Natural killer cell (primary cell): ENCODE measurements around the gene FOXF1. TPM values are rescaled to one million over a fixed set of nuclear protein-coding genes. Genes with fewer than 3 reads are reported as not detected.

Experiments used
- ATAC-seq, 3 donors: fragments of 150-1000 bp in 2 of 3; fragments of 200-7000 bp in 1 of 3; cut with Tn5 transposase; 1 replicate in 1 of 3; 2 replicates in 2 of 3; pipeline ENCODE4 v1.10.0; 2021; ENCODE audit warnings: mild to moderate bottlenecking in 2 of 3, moderate library complexity in 2 of 3
- DNase-seq, 2 donors: peaks; one replicate each; pipeline versions ENCODE4 v3.0.0 to v3.0.0-alpha.2; 2013 to 2021; ENCODE audit warnings: mixed read lengths in 1 of 2
- H3K27ac ChIP-seq: one replicate; pipeline ENCODE4 v1.5.1; 2013; ENCODE audit warnings: mild to moderate bottlenecking, low read length
- H3K27me3 ChIP-seq: one replicate; pipeline ENCODE4 v1.6.1; 2013; ENCODE audit warnings: low read length; ENCODE audit not compliant: control insufficient read depth, insufficient read depth
- H3K36me3 ChIP-seq: one replicate; pipeline ENCODE4 v1.6.1; 2013; ENCODE audit warnings: low read length; ENCODE audit not compliant: control insufficient read depth, insufficient read depth
- H3K4me1 ChIP-seq: one replicate; pipeline ENCODE4 v1.6.1; 2013; ENCODE audit warnings: low read length; ENCODE audit not compliant: control insufficient read depth, insufficient read depth
- H3K4me3 ChIP-seq: one replicate; pipeline ENCODE4 v1.5.1; 2013; ENCODE audit warnings: low read length
- H3K9me3 ChIP-seq: one replicate; pipeline ENCODE4 v1.6.1; 2013; ENCODE audit warnings: low read length; ENCODE audit not compliant: control insufficient read depth, insufficient read depth
- H3K27ac Mint-ChIP-seq, 2 donors: one replicate each; pipeline ENCODE4 v1.8.0; 2022; ENCODE audit warnings: mild to moderate bottlenecking in 2 of 2, mixed read lengths in 2 of 2, moderate library complexity in 1 of 2
- H3K27me3 Mint-ChIP-seq, 2 donors: one replicate each; pipeline ENCODE4 v1.8.0; 2022; ENCODE audit warnings: low read depth in 2 of 2, mixed read lengths in 2 of 2
- H3K36me3 Mint-ChIP-seq: one replicate; pipeline ENCODE4 v1.8.0; 2022; ENCODE audit warnings: mixed read lengths
- H3K4me1 Mint-ChIP-seq, 2 donors: one replicate each; pipeline ENCODE4 v1.8.0; 2022; ENCODE audit warnings: mixed read lengths in 2 of 2
- H3K4me3 Mint-ChIP-seq: one replicate; pipeline ENCODE4 v1.8.0; 2022; ENCODE audit warnings: mild to moderate bottlenecking, moderate library complexity, mixed read lengths
- H3K9me3 Mint-ChIP-seq, 2 donors: one replicate each; pipeline ENCODE4 v1.8.0; 2022; ENCODE audit warnings: mixed read lengths in 2 of 2
- CTCF ChIP-seq: fragments of 200-600 bp; IDR thresholded peaks from one replicate; pipeline ENCODE4 v1.8.0; 2022; ENCODE audit warnings: antibody characterized with exemption
- WGBS: methylation state at CpG from one replicate; pipeline ENCODE4 v1.1.7; 2013; ENCODE audit warnings: missing lambda C conversion rate; ENCODE audit not compliant: insufficient coverage; 5-methylcytosine and 5-hydroxymethylcytosine counted together
- intact Hi-C: fragments of 100-400 bp; cut with micrococcal nuclease; formaldehyde crosslinking; loops from one replicate; pipeline ENCODE4 v1.14.2; 2022
- total RNA-seq, 4 donors: library from RNA; stranded (reverse); fragments of 120-200 nt in 1 of 4; gene quantifications; one replicate each; pipeline versions ENCODE4 v1.2.3 to v1.2.4, GENCODE V29; 2013 to 2022

The FOXF1 gene
- total RNA-seq, 3 donors from 2014 or later (not counting 1 experiment from before 2014, with no cell fraction given): not detected

GRCh38 chr16:86512301-86512859, 2.1 kb downstream of the FOXF1 start:
- DNase-seq: no peak
- Mint-ChIP-seq H3K27ac (no peak overlapping the region), H3K4me1 (peaks cover 0 to 23% of the 10 kb centered on the region in 2 donors), H3K27me3 (peaks cover 47 to 59% of the 10 kb centered on the region in 2 donors), H3K9me3 (no peaks in the 10 kb centered on the region), H3K4me3 (no peak overlapping the region), H3K36me3 (no peaks in the 10 kb centered on the region)
- no peak overlapping the region for H3K4me3 ChIP-seq
- no peak for ATAC-seq
- no peaks in the 10 kb centered on the region for H3K9me3 ChIP-seq
- peaks cover 17% of the 10 kb centered on the region for H3K4me1 ChIP-seq
- no peak overlapping the region for H3K27ac ChIP-seq
- H3K27me3 ChIP-seq: peaks cover 43% of the 10 kb centered on the region
- 19% methylated on average over 24 of the region's 24 CpGs for WGBS
- no peaks in the 10 kb centered on the region for H3K36me3 ChIP-seq
- TF ChIP-seq CTCF: no peak
- intact Hi-C loops: no loop called here

GRCh38 chr16:86512860-86513470, 2.6 kb downstream of the FOXF1 start:
- no peak overlapping the region for H3K4me3 ChIP-seq
- Mint-ChIP-seq H3K9me3 (no peaks in the 10 kb centered on the region), H3K27ac (no peak overlapping the region), H3K4me1 (peaks cover 0 to 18% of the 10 kb centered on the region in 2 donors), H3K27me3 (peaks cover 47 to 56% of the 10 kb centered on the region in 2 donors), H3K4me3 (no peak overlapping the region), H3K36me3 (no peaks in the 10 kb centered on the region)
- H3K36me3 ChIP-seq: no peaks in the 10 kb centered on the region
- no peak for DNase-seq
- ATAC-seq: no peak
- H3K4me1 ChIP-seq: peaks cover 17% of the 10 kb centered on the region
- no peaks in the 10 kb centered on the region for H3K9me3 ChIP-seq
- H3K27ac ChIP-seq: no peak overlapping the region
- peaks cover 44% of the 10 kb centered on the region for H3K27me3 ChIP-seq
- WGBS: 11% methylated on average over 26 of the region's 29 CpGs
- intact Hi-C loops: no loop called here
- no peak for TF ChIP-seq CTCF

- no peak for TF ChIP-seq CTCF
- Histone ChIP-seq H3K27ac (no peak overlapping the region), H3K9me3 (no peaks in the 10 kb centered on the region), H3K36me3 (no peaks in the 10 kb centered on the region), H3K4me1 (peaks cover 17% of the 10 kb centered on the region), H3K4me3 (no peak overlapping the region), H3K27me3 (peaks cover 44% of the 10 kb centered on the region)
- Mint-ChIP-seq H3K4me1 (peaks cover 0 to 17% of the 10 kb centered on the region in 2 donors), H3K36me3 (no peaks in the 10 kb centered on the region), H3K9me3 (no peaks in the 10 kb centered on the region), H3K27ac (no peak overlapping the region), H3K27me3 (peaks cover 50 to 58% of the 10 kb centered on the region in 2 donors), H3K4me3 (peak overlapping the region; percentile 58)
- no peak for ATAC-seq
- WGBS: 23% methylated on average over 29 of the region's 35 CpGs
- intact Hi-C loops: no loop called here
- DNase-seq: no peak
These were observed 3.3 kb downstream of the FOXF1 start for GRCh38 chr16:86513471-86514277.
